Measurements from ENCODE around the gene RMRP.
"Not testable (repeated sequence)": the region's sequence is repeated elsewhere in the genome, so short reads cannot be mapped to it uniquely, and the experiment has no call there.

RMRP gene

GRCh38 chr9:35612843-35613242 lies 45.0 kb downstream of the RMRP start:
- Histone ChIP-seq H3K4me1 (ENCODE audit: control insufficient read depth, insufficient read depth, low read length) (no peaks in the 10 kb centered on the region), H3K4me3 (ENCODE audit: insufficient read depth, low read depth, low read length) (no peak overlapping the region), H3K9me3 (ENCODE audit: control insufficient read depth, low read length) (no peaks in the 10 kb centered on the region), H3K27ac (ENCODE audit: insufficient read depth, low read depth, low read length, poor library complexity, severe bottlenecking) (no peak overlapping the region), H3K27me3 (ENCODE audit: control insufficient read depth, insufficient read depth, low read length, poor library complexity, severe bottlenecking) (peaks cover 41% of the 10 kb centered on the region), H3K36me3 (ENCODE audit: control insufficient read depth, insufficient read depth, low read length) (peaks cover 6% of the 10 kb centered on the region)
- WGBS, 2 experiments = 88 to 92% methylated on average over 2 of the region's 2 CpGs

DNA sequence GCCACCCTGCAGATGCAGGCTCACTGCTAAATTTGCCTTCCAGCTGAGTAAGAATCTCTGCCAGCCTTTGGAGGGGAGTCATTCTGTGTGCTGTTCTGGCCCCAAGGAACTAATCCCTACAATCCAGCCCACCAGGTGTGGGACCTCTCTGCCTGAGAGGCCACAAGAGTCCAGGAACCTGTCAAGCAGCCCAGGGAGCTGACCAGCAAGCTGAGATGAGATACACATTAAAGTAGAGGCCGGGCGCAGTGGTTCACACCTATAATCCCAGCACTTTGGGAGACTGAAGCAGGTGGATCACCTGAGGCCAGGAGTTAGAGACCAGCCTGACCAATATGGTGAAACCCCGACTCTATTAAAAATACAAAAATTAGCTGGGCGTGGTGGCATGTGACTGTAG lies 45.8 kb downstream of the RMRP start:
- H3K9me3 ChIP-seq (ENCODE audit: control insufficient read depth, low read length); H3K4me3 ChIP-seq (ENCODE audit: insufficient read depth, low read depth, low read length); H3K27ac ChIP-seq (ENCODE audit: insufficient read depth, low read depth, low read length, poor library complexity, severe bottlenecking); H3K4me1 ChIP-seq (ENCODE audit: control insufficient read depth, insufficient read depth, low read length); H3K36me3 ChIP-seq (ENCODE audit: control insufficient read depth, insufficient read depth, low read length): not testable (repeated sequence)
- WGBS, 2 experiments = 91 to 96% methylated on average over 4 of the region's 4 CpGs
- peaks cover 33% of the 10 kb centered on the region for H3K27me3 ChIP-seq (ENCODE audit: control insufficient read depth, insufficient read depth, low read length, poor library complexity, severe bottlenecking)

DNA sequence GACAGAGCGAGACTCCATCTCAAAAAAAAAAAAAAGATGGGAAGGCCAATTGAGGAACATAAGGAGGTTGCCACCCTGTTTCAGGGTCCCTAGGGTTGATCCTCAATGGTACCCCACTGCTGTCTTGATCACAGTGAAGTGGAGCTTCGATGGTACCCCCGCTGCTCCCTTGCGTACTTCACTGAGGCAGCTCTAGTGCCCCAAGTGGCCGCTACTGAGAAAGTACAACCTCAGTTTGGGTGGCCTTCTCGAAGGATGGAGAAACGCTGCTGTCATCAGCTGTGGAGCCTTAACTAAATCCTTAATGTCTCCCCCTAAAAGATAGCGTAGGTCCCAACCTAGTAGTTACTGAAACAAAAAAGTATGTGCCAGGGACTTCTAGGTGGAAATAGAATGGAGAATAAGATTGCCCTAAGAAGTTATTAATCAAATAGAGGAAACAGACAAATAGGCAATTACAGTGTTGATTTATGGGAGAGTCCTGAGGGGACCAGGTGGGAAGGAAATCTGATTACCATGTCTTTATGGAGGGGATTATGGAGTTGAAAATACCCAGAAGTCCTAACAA lies 46.5 kb downstream of the RMRP start:
- H3K4me3 ChIP-seq (ENCODE audit: insufficient read depth, low read depth, low read length) = no peak overlapping the region
- H3K36me3 ChIP-seq (ENCODE audit: control insufficient read depth, insufficient read depth, low read length) = peaks cover 6% of the 10 kb centered on the region
- H3K27me3 ChIP-seq (ENCODE audit: control insufficient read depth, insufficient read depth, low read length, poor library complexity, severe bottlenecking) = peaks cover 25% of the 10 kb centered on the region
- no peaks in the 10 kb centered on the region for H3K9me3 ChIP-seq (ENCODE audit: control insufficient read depth, low read length)
- 29 to 35% methylated on average over 8 of the region's 8 CpGs for WGBS, 2 experiments
- no peak overlapping the region for H3K27ac ChIP-seq (ENCODE audit: insufficient read depth, low read depth, low read length, poor library complexity, severe bottlenecking)
- H3K4me1 ChIP-seq (ENCODE audit: control insufficient read depth, insufficient read depth, low read length) = peaks cover 4% of the 10 kb centered on the region

- Histone ChIP-seq H3K27ac (ENCODE audit: insufficient read depth, low read depth, low read length, poor library complexity, severe bottlenecking) (no peak overlapping the region), H3K4me3 (ENCODE audit: insufficient read depth, low read depth, low read length) (no peak overlapping the region), H3K9me3 (ENCODE audit: control insufficient read depth, low read length) (no peaks in the 10 kb centered on the region), H3K4me1 (ENCODE audit: control insufficient read depth, insufficient read depth, low read length) (peaks cover 7% of the 10 kb centered on the region), H3K36me3 (ENCODE audit: control insufficient read depth, insufficient read depth, low read length) (peaks cover 6% of the 10 kb centered on the region), H3K27me3 (ENCODE audit: control insufficient read depth, insufficient read depth, low read length, poor library complexity, severe bottlenecking) (peaks cover 10% of the 10 kb centered on the region)
- WGBS, 2 experiments = 93 to 96% methylated on average over 13 of the region's 13 CpGs
These were observed 48.0 kb downstream of the RMRP start for GRCh38 chr9:35609820-35610163.

GRCh38 chr9:35609001-35609819 lies 48.6 kb downstream of the RMRP start:
- no peaks in the 10 kb centered on the region for H3K9me3 ChIP-seq (ENCODE audit: control insufficient read depth, low read length)
- H3K4me1 ChIP-seq (ENCODE audit: control insufficient read depth, insufficient read depth, low read length) = peaks cover 7% of the 10 kb centered on the region
- H3K4me3 ChIP-seq (ENCODE audit: insufficient read depth, low read depth, low read length) = no peak overlapping the region
- peaks cover 7% of the 10 kb centered on the region for H3K27me3 ChIP-seq (ENCODE audit: control insufficient read depth, insufficient read depth, low read length, poor library complexity, severe bottlenecking)
- H3K36me3 ChIP-seq (ENCODE audit: control insufficient read depth, insufficient read depth, low read length) = peaks cover 6% of the 10 kb centered on the region
- 95% methylated on average over 31 of the region's 31 CpGs for WGBS, 2 experiments
- H3K27ac ChIP-seq (ENCODE audit: insufficient read depth, low read depth, low read length, poor library complexity, severe bottlenecking) = no peak overlapping the region

DNA sequence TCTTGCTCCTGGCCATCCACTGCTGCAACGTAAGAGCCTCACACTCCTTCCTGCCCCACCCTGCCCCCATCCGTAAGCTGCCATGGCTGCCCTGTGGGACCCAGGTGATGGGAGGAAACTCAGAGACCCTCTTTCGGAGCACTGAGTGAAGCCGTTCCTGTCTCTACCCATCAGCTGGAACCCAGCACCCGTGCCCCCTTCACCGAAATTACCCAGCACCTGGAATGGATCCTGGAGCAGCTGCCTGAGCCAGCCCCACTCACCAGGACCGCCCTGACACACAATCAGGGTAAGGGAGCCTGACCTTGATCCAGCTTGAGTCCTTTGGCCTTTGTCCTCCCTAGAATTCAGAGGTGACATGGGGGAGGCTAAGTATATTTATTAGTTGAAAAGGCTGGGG lies 49.6 kb downstream of the RMRP start:
- Histone ChIP-seq H3K4me1 (ENCODE audit: control insufficient read depth, insufficient read depth, low read length) (peaks cover 7% of the 10 kb centered on the region), H3K27ac (ENCODE audit: insufficient read depth, low read depth, low read length, poor library complexity, severe bottlenecking) (no peak overlapping the region), H3K27me3 (ENCODE audit: control insufficient read depth, insufficient read depth, low read length, poor library complexity, severe bottlenecking) (peaks cover 4% of the 10 kb centered on the region), H3K4me3 (ENCODE audit: insufficient read depth, low read depth, low read length) (no peak overlapping the region), H3K9me3 (ENCODE audit: control insufficient read depth, low read length) (no peaks in the 10 kb centered on the region), H3K36me3 (ENCODE audit: control insufficient read depth, insufficient read depth, low read length) (peaks cover 6% of the 10 kb centered on the region)
- WGBS, 2 experiments = 92 to 93% methylated on average over 7 of the region's 7 CpGs
